K562 (cell line): ENCODE data around the gene ITGAD.

ENCODE experiments used
- CTCF ChIP-seq, 3 experiments: IDR thresholded peaks in 2 of 3; conservative IDR thresholded peaks in 1 of 3; 2 replicates each; pipeline ENCODE4 v1.5.1; 2011 to 2012; ENCODE audit warnings: low read length in 3 of 3, mild to moderate bottlenecking in 3 of 3, control low read depth in 2 of 3, improper control_type of control experiment in 1 of 3, inconsistent platforms in 1 of 3, low read depth in 1 of 3, mixed read lengths in 1 of 3, moderate library complexity in 1 of 3; ENCODE audit not compliant: insufficient read depth in 2 of 3
- POLR2AphosphoS5 ChIP-seq: IDR thresholded peaks from 2 replicates; pipeline ENCODE4 v1.6.1; 2011; ENCODE audit warnings: mild to moderate bottlenecking, low read depth, low read length, moderate library complexity; ENCODE audit not compliant: control insufficient read depth, insufficient read depth
- SMAD3 ChIP-seq: fragments of 450-650 bp; formaldehyde crosslinking; conservative IDR thresholded peaks from 2 replicates; pipeline ENCODE4 v1.4.0; 2020; ENCODE audit warnings: mild to moderate bottlenecking
- SMARCC2 ChIP-seq: fragments of 450-650 bp; IDR thresholded peaks from 2 replicates; pipeline ENCODE4 v1.6.1; 2017; ENCODE audit warnings: antibody characterized with exemption, moderate library complexity, mild to moderate bottlenecking, low read depth
- ZNF217 ChIP-seq: sonication (generic); formaldehyde crosslinking; IDR thresholded peaks from 2 replicates; pipeline ENCODE4 v1.8.0; 2022; ENCODE audit warnings: mild to moderate bottlenecking, missing genetic modification reagents

GRCh38 chr16:31423801-31424200 is 30.7 kb downstream of the ITGAD start:
- TF ChIP-seq POLR2AphosphoS5 (no peak), CTCF (IDR thresholded peaks at IDR 0.05 in 2 of 3, conservative IDR thresholded peaks at IDR 0.05 in 1 of 3; ENCODE audit: insufficient read depth in 2 of 3, low read depth in 1 of 3, low read length in 3 of 3) (no peak), ZNF217 (CRISPR knock-in tag) (no peak), SMARCC2 (no peak), SMAD3 (CRISPR knock-in tag) (no peak)
